ENCODE measurements around the gene TTC28.

GRCh38 chr22:28222052-28222451, 457.6 kb downstream of the TTC28 start:
- TF ChIP-seq CTCF (IDR thresholded peaks at IDR 0.05) (no peak), EZH2phosphoT487 (IDR thresholded peaks at IDR 0.05) (no peak)
